Activated CD8-positive, alpha-beta memory T cell treated with anti-CD3 and anti-CD28 coated beads for 36 hours (primary cell): ENCODE measurements around the gene TUBB4B. TPM values are rescaled to one million over a fixed set of nuclear protein-coding genes. Genes with fewer than 3 reads are reported as not detected.

ENCODE experiments used
- CTCF ChIA-PET: fragments of 350-600 bp; sonication (Branson Sonifier 250); formaldehyde crosslinking; loops from one replicate; lab custom pipeline; 2021; ENCODE audit warnings: antibody characterized with exemption; lab: Charles Lee
- POLR2A ChIA-PET: fragments of 350-600 bp; sonication (Branson Sonifier 250); formaldehyde crosslinking; loops from one replicate; lab custom pipeline; 2021; ENCODE audit warnings: antibody characterized with exemption; lab: Charles Lee
- total RNA-seq, 2 experiments: library from RNA; stranded (reverse); gene quantifications; one replicate each; pipeline ENCODE4 v1.2.3, GENCODE V29; 2021

TUBB4B gene
- total RNA-seq, 2 experiments from 2014 or later, result 315 to 323 TPM

GRCh38 chr9:137229903-137230704 lies 11.0 kb upstream of the TUBB4B start:
- POLR2A ChIA-PET, result no interaction called here
- CTCF ChIA-PET, result interaction anchor here (1.2 kb wide), 1 partner anchor 41 kb away, joined by 4 read pairs; the partner anchor contains the start of genes ANAPC2 and SSNA1

GRCh38 chr9:137230705-137231371 lies 10.2 kb upstream of the TUBB4B start, which contains the start of gene SLC34A3:
Gene SLC34A3 (plus strand): TSS chr9:137230901. CDS start chr9:137231703, 802 bp downstream.
- ChIA-PET POLR2A (no interaction called here), CTCF (interaction anchor here (1.2 kb wide), 1 partner anchor 42 kb away, joined by 4 read pairs; the partner anchor contains the start of genes ANAPC2 and SSNA1)

- CTCF ChIA-PET, result interaction anchor here (0.6 to 1.2 kb wide), 2 partner anchors 43 to 108 kb away, joined by 4 read pairs; partner anchors contain the start of genes ANAPC2 and SSNA1
- POLR2A ChIA-PET, result no interaction called here
Measured at GRCh38 chr9:137231372-137232039, 9.6 kb upstream of the TUBB4B start.

GRCh38 chr9:137232101-137232500 lies 9.0 kb upstream of the TUBB4B start:
- POLR2A ChIA-PET, result no interaction called here
- CTCF ChIA-PET, result no interaction called here

- CTCF ChIA-PET, result no interaction called here
- POLR2A ChIA-PET, result no interaction called here
Measured at GRCh38 chr9:137232510-137232909, 8.6 kb upstream of the TUBB4B start.

DNA sequence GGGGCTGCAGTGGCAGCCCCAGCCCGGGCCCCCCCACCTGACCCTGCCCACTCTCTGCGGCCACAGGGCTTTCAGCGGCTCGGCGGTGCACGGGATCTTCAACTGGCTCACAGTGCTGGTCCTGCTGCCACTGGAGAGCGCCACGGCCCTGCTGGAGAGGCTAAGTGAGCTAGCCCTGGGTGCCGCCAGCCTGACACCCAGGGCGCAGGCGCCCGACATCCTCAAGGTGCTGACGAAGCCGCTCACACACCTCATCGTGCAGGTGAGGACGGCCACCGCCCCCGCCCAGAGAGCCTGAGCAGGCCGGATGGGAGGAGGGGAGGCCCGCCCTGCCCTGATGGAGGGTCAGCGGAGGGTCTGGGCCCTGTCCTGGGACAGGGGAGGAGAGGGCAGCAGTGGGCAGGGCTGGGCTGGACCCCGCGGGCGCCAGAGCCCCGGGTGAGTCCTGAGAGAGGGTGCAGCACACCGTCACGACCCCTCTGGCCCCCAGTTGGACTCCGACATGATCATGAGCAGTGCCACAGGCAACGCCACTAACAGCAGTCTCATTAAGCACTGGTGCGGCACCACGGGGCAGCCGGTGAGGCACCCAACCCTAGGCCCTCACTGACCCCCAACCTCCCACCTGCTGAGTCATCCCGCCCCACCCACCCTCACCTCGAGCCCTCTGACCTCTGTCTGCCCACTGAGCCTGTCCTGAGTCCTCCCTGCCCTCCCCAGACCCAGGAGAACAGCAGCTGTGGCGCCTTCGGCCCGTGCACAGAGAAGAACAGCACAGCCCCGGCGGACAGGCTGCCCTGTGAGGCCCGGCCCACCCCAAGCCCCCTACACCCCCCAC lies 7.7 kb upstream of the TUBB4B start:
- ChIA-PET POLR2A (no interaction called here), CTCF (no interaction called here)

DNA sequence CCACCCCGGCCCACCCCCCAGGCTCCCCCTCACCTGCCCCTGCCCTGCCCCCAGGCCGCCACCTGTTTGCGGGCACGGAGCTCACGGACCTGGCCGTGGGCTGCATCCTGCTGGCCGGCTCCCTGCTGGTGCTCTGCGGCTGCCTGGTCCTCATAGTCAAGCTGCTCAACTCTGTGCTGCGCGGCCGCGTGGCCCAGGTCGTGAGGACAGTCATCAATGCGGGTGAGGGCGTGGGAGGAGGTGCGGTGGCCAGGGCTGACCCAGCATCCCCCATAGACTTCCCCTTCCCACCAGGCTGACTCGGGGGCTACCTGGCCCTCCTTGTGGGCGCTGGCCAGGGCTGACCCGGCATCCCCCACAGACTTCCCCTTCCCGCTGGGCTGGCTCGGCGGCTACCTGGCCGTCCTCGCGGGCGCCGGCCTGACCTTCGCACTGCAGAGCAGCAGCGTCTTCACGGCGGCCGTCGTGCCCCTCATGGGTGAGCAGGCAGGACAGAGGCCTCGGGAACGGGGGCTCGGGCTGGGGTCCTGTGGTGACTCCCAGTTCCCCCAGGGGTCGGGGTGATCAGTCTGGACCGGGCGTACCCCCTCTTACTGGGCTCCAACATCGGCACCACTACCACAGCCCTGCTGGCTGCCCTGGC lies 6.9 kb upstream of the TUBB4B start:
- CTCF ChIA-PET, result interaction anchor here (0.8 to 1.5 kb wide), 2 partner anchors 38 to 105 kb away, joined by 3 read pairs; no protein-coding TSS in a partner anchor

DNA sequence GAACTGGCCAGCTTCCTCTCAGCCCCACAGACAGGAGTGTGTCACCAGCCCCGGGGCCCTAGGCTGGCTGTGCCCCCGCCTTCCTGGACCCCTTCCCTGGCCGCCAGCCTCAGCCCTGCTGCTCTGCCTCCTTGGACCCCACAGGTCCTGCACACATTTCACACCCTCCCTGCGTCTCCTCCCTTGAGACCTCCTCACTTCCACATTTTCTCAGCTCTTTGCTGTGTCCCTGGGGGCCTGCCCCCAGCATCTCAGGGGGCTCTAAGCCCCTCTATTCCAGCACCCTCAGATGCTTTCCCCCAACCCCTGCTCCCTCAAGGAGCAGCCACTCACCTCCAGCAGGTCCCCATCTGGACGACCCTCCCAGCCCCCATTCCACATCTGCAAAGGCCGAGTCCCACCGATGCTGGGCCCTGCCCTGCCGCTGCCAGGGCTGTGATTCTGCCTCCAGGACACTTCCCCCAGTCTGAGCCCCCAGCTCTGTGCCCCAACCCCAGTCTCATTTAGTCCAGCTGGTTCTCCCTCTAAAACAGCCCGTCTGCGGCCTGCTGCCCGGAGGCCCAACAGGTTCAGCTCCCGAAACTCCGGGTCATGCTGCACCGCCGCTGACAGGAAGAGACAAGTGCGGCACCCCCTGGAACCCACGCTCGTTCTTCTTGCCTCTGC lies 6.2 kb upstream of the TUBB4B start:
- ChIA-PET POLR2A (interaction anchor here (1.0 kb wide), 1 partner anchor 67 kb away, joined by 3 read pairs; no protein-coding TSS in a partner anchor), CTCF (interaction anchor here (0.8 to 2.7 kb wide), 7 partner anchors 19 to 205 kb away, joined by 3 to 19 read pairs (median 3); partner anchors contain the start of genes ANAPC2 and SSNA1)

More for the DNA sequence above, 6.9 kb upstream of the TUBB4B start:
- POLR2A ChIA-PET, result interaction anchor here (1.0 kb wide), 1 partner anchor 67 kb away, joined by 3 read pairs; no protein-coding TSS in a partner anchor

- POLR2A ChIA-PET, result interaction anchor here (0.6 kb wide), 1 partner anchor 243 kb away, joined by 6 read pairs; no protein-coding TSS in a partner anchor
Measured at GRCh38 chr9:137235424-137236237, 5.5 kb upstream of the TUBB4B start.

GRCh38 chr9:137236238-137236935 lies 4.7 kb upstream of the TUBB4B start:
- ChIA-PET POLR2A (interaction anchor here (0.6 to 1.1 kb wide), 4 partner anchors 18 to 244 kb away, joined by 3 to 6 read pairs (median 4); no protein-coding TSS in a partner anchor), CTCF (interaction anchor here (0.6 to 2.7 kb wide), 41 partner anchors 9 to 746 kb away, joined by 3 to 49 read pairs (median 4); partner anchors contain the start of genes ANAPC2, CYSRT1, DPP7 and MAN1B1)

More at GRCh38 chr9:137235424-137236237, 5.5 kb upstream of the TUBB4B start:
- CTCF ChIA-PET, result interaction anchor here (0.6 to 2.7 kb wide), 23 partner anchors 10 to 745 kb away, joined by 3 to 49 read pairs (median 5); partner anchors contain the start of genes ANAPC2, CYSRT1, DPP7 and MAN1B1

DNA sequence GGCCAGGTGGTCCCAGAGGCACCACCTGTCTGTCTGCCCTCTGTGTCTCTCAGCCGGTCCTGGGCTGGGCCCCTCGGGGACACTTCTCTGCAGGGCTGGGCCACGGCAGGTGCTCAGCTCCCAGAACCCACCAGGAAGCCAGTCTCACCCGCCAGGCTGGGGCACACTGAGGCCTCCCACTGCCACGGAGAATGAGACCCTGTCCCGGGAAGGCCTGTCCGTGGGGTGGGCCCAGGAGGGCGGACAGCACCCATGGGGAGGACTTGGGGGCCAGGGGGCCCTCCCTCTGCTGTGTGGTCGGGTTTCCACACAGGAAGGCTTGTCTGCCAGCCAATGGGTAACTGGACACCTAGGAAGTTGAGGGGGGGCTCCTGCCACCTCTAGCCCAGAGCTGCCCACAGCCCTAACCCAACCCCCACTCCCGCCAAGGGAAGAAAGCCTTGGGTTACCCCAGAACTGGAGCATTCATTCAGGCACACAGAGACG lies 4.1 kb upstream of the TUBB4B start:
- CTCF ChIA-PET, result interaction anchor here (0.6 to 2.7 kb wide), 40 partner anchors 8 to 315 kb away, joined by 3 to 49 read pairs (median 4); partner anchors contain the start of genes ANAPC2, CYSRT1, DPP7 and MAN1B1
- POLR2A ChIA-PET, result interaction anchor here (0.6 to 1.1 kb wide), 3 partner anchors 17 to 190 kb away, joined by 3 to 4 read pairs (median 3); no protein-coding TSS in a partner anchor

DNA sequence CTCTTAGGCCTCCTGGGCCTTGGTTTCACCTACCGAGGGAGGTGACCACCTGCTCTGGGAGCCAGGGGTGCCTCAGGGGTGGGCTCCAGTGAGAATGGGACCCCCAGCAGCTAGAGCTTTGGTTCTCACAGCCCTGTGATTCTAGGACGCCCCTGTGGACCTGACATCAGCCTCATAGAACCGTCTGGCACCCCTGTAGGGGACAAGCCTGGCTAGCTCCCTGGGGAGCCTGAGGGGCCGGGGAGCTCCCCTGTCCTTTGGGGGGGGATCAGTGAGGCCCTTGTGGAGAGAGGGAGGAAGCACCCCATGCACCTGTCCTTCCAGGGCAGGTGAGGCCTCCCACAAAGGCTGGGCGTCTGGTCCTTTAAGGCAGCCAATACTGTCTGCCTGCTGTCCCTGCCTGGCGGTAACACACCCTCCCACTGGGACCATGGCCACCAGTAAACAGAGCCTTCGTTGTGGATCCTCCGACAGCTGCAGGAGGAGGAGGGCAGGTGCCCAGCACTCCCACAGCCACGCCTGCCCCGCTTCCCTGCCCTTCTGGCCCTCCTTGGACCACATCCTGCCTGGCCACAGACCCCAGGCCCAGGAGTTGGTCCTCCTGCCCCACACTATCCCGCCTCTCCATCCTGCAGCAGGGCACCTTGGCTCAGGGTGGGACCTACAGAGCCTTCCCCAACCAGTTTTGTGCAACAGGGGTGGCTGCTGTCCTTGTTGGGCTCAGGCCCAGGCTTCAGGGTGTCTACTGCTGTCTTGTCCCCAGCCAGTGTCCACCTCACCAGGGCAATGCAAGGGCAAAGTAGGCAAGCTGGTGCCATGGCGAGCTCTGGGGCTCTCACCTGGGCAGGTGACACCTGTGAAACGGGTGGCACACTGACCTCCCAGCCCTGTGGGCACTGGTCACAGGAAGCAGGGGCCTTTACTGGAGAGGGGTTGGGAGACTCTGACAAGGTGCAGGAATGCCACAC lies 3.0 kb upstream of the TUBB4B start:
- POLR2A ChIA-PET, result no interaction called here
- CTCF ChIA-PET, result interaction anchor here (1.1 to 2.7 kb wide), 6 partner anchors 13 to 209 kb away, joined by 3 to 49 read pairs (median 13); partner anchors contain the start of genes ANAPC2, CYSRT1, NELFB and RNF208

DNA sequence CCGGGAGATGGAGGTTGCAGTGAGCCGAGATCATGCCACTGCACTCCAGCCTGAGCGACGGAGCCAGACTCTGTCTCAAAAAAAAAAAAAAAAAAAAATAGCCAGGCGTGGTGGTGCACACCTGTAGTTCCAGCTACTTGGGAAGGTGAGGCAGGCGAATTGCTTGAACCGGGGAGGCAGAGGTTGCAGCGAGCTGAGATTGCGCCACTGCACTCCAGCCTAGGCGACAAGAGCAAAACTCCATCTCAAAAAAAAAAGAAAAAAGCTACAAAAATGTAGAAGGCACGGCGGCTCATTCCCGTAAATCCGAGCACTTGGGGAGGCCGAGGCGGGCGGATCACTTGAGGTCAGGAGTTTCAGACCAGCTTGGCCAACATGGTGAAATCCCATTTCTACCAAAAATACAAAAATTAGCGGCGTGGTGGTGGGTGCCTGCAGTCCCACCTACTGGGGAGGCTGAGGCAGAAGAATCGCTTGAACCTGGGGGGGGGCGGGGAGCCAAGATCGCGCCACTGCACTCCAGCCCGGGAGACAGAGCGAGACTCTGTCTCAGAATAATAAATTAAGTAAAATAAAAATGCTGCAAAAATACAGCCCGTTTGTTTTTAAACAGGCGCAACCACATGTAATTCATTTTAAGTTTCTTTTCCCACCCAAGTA lies 1.4 kb upstream of the TUBB4B start:
- POLR2A ChIA-PET, result interaction anchor here (0.7 to 5.0 kb wide), 11 partner anchors 13 to 215 kb away, joined by 3 to 60 read pairs (median 6); partner anchors contain the start of genes MAN1B1, NELFB, RNF208 and RNF224
- CTCF ChIA-PET, result interaction anchor here (0.7 to 2.4 kb wide), 8 partner anchors 11 to 226 kb away, joined by 3 to 6 read pairs (median 4); partner anchors contain the start of genes CYSRT1, MAN1B1, RNF224 and SAPCD2
